Adrenal gland (tissue), 5 donors: ENCODE results near the gene STON2.

ENCODE experiments used
- POLR2A ChIP-seq, 2 donors: fragments of 450-650 bp; IDR thresholded peaks; one replicate each; pipeline ENCODE4 v1.6.1; 2017; ENCODE audit warnings: antibody characterized with exemption in 2 of 2, mild to moderate bottlenecking in 2 of 2, moderate library complexity in 1 of 2
- TF ChIP-seq, protein P1 (sequence below), 6 experiments: fragments of 450-650 bp in 4 of 6; fragments of 200-600 bp in 2 of 6; sonication (generic) in 1 of 6; IDR thresholded peaks; 1 replicate in 5 of 6; 2 replicates in 1 of 6; pipeline versions ENCODE4 v1.5.1 to v1.8.0; 2016 to 2021; ENCODE audit warnings: antibody characterized with exemption in 6 of 6, mild to moderate bottlenecking in 2 of 6, moderate library complexity in 1 of 6
- donor health status: DM: no; HTN: no; CAD: no.

DNA sequence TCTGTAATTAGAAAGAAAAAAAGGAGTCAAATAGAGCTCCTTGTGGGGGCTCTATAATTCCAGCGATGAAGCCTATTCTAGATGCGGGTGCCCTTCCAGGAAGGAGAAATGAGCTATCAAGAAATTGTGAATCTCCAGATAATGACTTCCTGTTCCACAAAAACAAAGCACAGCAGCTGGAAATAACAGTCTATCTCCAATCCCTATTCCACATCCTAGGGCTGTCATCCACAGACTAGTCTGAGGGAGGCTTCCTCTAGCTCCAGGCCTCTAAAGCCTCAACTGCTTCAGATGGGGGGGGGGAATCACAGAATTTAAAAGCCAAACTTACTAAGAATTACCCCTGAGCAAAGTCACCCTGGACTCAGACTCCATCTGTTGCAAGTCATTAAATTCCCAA is 102.0 kb downstream of the STON2 start:
- no peak for TF ChIP-seq POLR2A (IDR thresholded peaks at IDR 0.05)
- TF ChIP-seq, protein P1, sequence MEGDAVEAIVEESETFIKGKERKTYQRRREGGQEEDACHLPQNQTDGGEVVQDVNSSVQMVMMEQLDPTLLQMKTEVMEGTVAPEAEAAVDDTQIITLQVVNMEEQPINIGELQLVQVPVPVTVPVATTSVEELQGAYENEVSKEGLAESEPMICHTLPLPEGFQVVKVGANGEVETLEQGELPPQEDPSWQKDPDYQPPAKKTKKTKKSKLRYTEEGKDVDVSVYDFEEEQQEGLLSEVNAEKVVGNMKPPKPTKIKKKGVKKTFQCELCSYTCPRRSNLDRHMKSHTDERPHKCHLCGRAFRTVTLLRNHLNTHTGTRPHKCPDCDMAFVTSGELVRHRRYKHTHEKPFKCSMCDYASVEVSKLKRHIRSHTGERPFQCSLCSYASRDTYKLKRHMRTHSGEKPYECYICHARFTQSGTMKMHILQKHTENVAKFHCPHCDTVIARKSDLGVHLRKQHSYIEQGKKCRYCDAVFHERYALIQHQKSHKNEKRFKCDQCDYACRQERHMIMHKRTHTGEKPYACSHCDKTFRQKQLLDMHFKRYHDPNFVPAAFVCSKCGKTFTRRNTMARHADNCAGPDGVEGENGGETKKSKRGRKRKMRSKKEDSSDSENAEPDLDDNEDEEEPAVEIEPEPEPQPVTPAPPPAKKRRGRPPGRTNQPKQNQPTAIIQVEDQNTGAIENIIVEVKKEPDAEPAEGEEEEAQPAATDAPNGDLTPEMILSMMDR (IDR thresholded peaks at IDR 0.05) = no peak
